IMR-90 (cell line): ENCODE measurements around the gene UNK. TPM values are rescaled to one million over a fixed set of nuclear protein-coding genes. Genes with fewer than 3 reads are reported as not detected.

ENCODE experiments used
- ATAC-seq: fragments of 200-7000 bp; cut with Tn5 transposase; 2 replicates; pipeline ENCODE4 v1.9.1; 2020; ENCODE audit warnings: low read depth, mild to moderate bottlenecking, moderate library complexity
- BruUV-seq: library from RNA; stranded (reverse); fragments of 400-500 nt; replicated peaks from 2 replicates; lab custom pipeline; 2021; lab: Mats Ljungman, UMichigan
- CTCF ChIA-PET: fragments of 300-600 bp; formaldehyde crosslinking; extraction: SDS; loops from one replicate; lab custom pipeline; 2021; ENCODE audit warnings: antibody characterized with exemption; lab: Yijun Ruan, JAX
- POLR2A ChIA-PET: fragments of 300-600 bp; sonication (Branson Sonifier 250); formaldehyde crosslinking; loops from one replicate; lab custom pipeline; 2022; ENCODE audit warnings: antibody characterized with exemption; ENCODE audit not compliant: unreplicated experiment; lab: Charles Lee
- DNase-seq: peaks from one replicate; pipeline ENCODE4 v3.0.0; 2013
- H2AFZ ChIP-seq: replicated peaks from 2 replicates; pipeline ENCODE3; 2013; ENCODE audit warnings: low read length, mild to moderate bottlenecking; ENCODE audit not compliant: poor library complexity
- H2AK5ac ChIP-seq: 2 replicates; pipeline ENCODE4 v1.6.1; 2013; ENCODE audit warnings: low read depth, low read length, inconsistent platforms
- H2AK9ac ChIP-seq: replicated peaks from 2 replicates; pipeline ENCODE3; 2013; ENCODE audit warnings: mild to moderate bottlenecking, low read depth, low read length, moderate library complexity; ENCODE audit not compliant: poor library complexity
- H2BK120ac ChIP-seq: 2 replicates; pipeline ENCODE4 v1.6.1; 2013; ENCODE audit warnings: low read depth, low read length, inconsistent platforms
- H2BK15ac ChIP-seq: 3 replicates; pipeline ENCODE4 v1.6.1; 2013; ENCODE audit warnings: low read depth, low read length, inconsistent platforms
- H2BK20ac ChIP-seq: 2 replicates; pipeline ENCODE4 v1.6.1; 2013; ENCODE audit warnings: low read depth, mild to moderate bottlenecking, inconsistent platforms, low read length, moderate library complexity
- H2BK5ac ChIP-seq: 2 replicates; pipeline ENCODE4 v1.6.1; 2013; ENCODE audit warnings: mild to moderate bottlenecking, low read depth, low read length, inconsistent platforms; ENCODE audit not compliant: poor library complexity, severe bottlenecking
- H3K14ac ChIP-seq: replicated peaks from 2 replicates; pipeline ENCODE4 v1.6.1; 2013; ENCODE audit warnings: low read depth, low read length, inconsistent platforms
- H3K18ac ChIP-seq: 2 replicates; pipeline ENCODE4 v1.6.1; 2013; ENCODE audit warnings: low read depth, low read length, control low read depth
- H3K23ac ChIP-seq: 2 replicates; pipeline ENCODE4 v1.6.1; 2013; ENCODE audit warnings: low read depth, low read length, inconsistent platforms
- H3K27ac ChIP-seq: 2 replicates; pipeline ENCODE4 v1.5.1; 2013; ENCODE audit warnings: mild to moderate bottlenecking, control low read depth, low read length; ENCODE audit not compliant: insufficient read depth
- H3K27me3 ChIP-seq: 2 replicates; pipeline ENCODE4 v1.6.1; 2013; ENCODE audit warnings: low read length; ENCODE audit not compliant: control insufficient read depth, insufficient read depth
- H3K36me3 ChIP-seq: 2 replicates; pipeline ENCODE4 v1.6.1; 2013; ENCODE audit warnings: low read length, mixed read lengths; ENCODE audit not compliant: control insufficient read depth, insufficient read depth
- H3K4ac ChIP-seq: 2 replicates; pipeline ENCODE4 v1.6.1; 2013; ENCODE audit warnings: low read depth, low read length, inconsistent platforms
- H3K4me1 ChIP-seq: 2 replicates; pipeline ENCODE4 v1.6.1; 2013; ENCODE audit warnings: low read length, mixed read lengths; ENCODE audit not compliant: control insufficient read depth, insufficient read depth
- H3K4me2 ChIP-seq: 2 replicates; pipeline ENCODE4 v1.6.1; 2013; ENCODE audit warnings: low read depth, mild to moderate bottlenecking, control low read depth, low read length, moderate library complexity
- H3K4me3 ChIP-seq: 2 replicates; pipeline ENCODE4 v1.5.1; 2013; ENCODE audit warnings: low read depth, mild to moderate bottlenecking, control low read depth, low read length, moderate library complexity; ENCODE audit not compliant: insufficient read depth
- H3K56ac ChIP-seq: 2 replicates; pipeline ENCODE4 v1.6.1; 2013; ENCODE audit warnings: low read length, inconsistent platforms; ENCODE audit not compliant: insufficient read depth; ENCODE audit errors: extremely low read depth
- H3K79me1 ChIP-seq, 2 experiments: 2 replicates each; pipeline ENCODE4 v1.6.1; 2013; ENCODE audit warnings: low read length in 2 of 2, inconsistent platforms in 1 of 2, low read depth in 1 of 2
- H3K9ac ChIP-seq: 2 replicates; pipeline ENCODE4 v1.6.1; 2013; ENCODE audit warnings: low read depth, low read length, control low read depth
- H3K9me1 ChIP-seq: 2 replicates; pipeline ENCODE4 v1.6.1; 2013; ENCODE audit warnings: low read length, inconsistent platforms; ENCODE audit not compliant: insufficient read depth
- H3K9me3 ChIP-seq: 2 replicates; pipeline ENCODE4 v1.6.1; 2013; ENCODE audit warnings: low read length; ENCODE audit not compliant: control insufficient read depth, insufficient read depth
- H4K20me1 ChIP-seq: 2 replicates; pipeline ENCODE4 v1.6.1; 2013; ENCODE audit warnings: low read length, inconsistent platforms; ENCODE audit not compliant: insufficient read depth
- H4K5ac ChIP-seq: 2 replicates; pipeline ENCODE4 v1.6.1; 2013; ENCODE audit warnings: mild to moderate bottlenecking, low read depth, low read length, control low read depth
- H4K8ac ChIP-seq, 2 experiments: 2 replicates each; pipeline ENCODE4 v1.6.1; 2013; ENCODE audit warnings: low read depth in 2 of 2, low read length in 2 of 2, control low read depth in 1 of 2, inconsistent platforms in 1 of 2
- H4K91ac ChIP-seq: 2 replicates; pipeline ENCODE4 v1.6.1; 2013; ENCODE audit warnings: low read depth, low read length, inconsistent platforms; ENCODE audit not compliant: insufficient read depth
- BHLHE40 ChIP-seq: fragments of 150-350 bp; IDR thresholded peaks from 2 replicates; pipeline ENCODE4 v1.6.1; 2016; ENCODE audit warnings: mild to moderate bottlenecking, low read depth, low read length
- CEBPB ChIP-seq: IDR thresholded peaks from 2 replicates; pipeline ENCODE4 v1.6.1; 2012; ENCODE audit warnings: low read depth, low read length, improper control_type of control experiment
- CTCF ChIP-seq: conservative IDR thresholded peaks from 2 replicates; pipeline ENCODE4 v1.5.1; 2012; ENCODE audit warnings: mild to moderate bottlenecking, low read depth, low read length, improper control_type of control experiment
- ELK1 ChIP-seq: fragments of 150-350 bp; IDR thresholded peaks from 2 replicates; pipeline ENCODE4 v1.6.1; 2016; ENCODE audit warnings: low read depth, mild to moderate bottlenecking, low read length, moderate library complexity, borderline replicate concordance
- MXI1 ChIP-seq: IDR thresholded peaks from 2 replicates; pipeline ENCODE4 v1.6.1; 2012; ENCODE audit warnings: low read depth, mild to moderate bottlenecking, low read length, moderate library complexity, borderline replicate concordance
- POLR2A ChIP-seq: IDR thresholded peaks from 2 replicates; pipeline ENCODE4 v1.6.1; 2012; ENCODE audit warnings: mild to moderate bottlenecking, low read depth, low read length
- RCOR1 ChIP-seq: IDR thresholded peaks from 2 replicates; pipeline ENCODE4 v1.6.1; 2012; ENCODE audit warnings: mild to moderate bottlenecking, low read length, improper control_type of control experiment; ENCODE audit not compliant: insufficient replicate concordance
- SMC3 ChIP-seq: fragments of 150-350 bp; IDR thresholded peaks from 2 replicates; pipeline ENCODE4 v1.6.1; 2016; ENCODE audit warnings: low read depth, mild to moderate bottlenecking, antibody characterized with exemption, low read length, moderate library complexity
- USF2 ChIP-seq: fragments of 150-350 bp; IDR thresholded peaks from 2 replicates; pipeline ENCODE4 v1.6.1; 2017; ENCODE audit warnings: mild to moderate bottlenecking, antibody characterized with exemption, low read length, low read depth
- WGBS, 2 experiments: methylation state at CpG; one replicate each; pipeline versions ENCODE4 v1.1.5 to v1.1.7; 2013; ENCODE audit warnings: missing lambda C conversion rate in 2 of 2; ENCODE audit not compliant: insufficient read length in 1 of 2; ENCODE audit errors: extremely low coverage in 2 of 2; 5-methylcytosine and 5-hydroxymethylcytosine counted together
- dilution Hi-C: fragments of 300-500 bp; cut with HindIII; formaldehyde crosslinking; loops from one replicate; pipeline ENCODE4 v1.14.3; 2018; ENCODE audit warnings: low sequenced_read_pairs; ENCODE audit not compliant: unreplicated experiment
- in situ Hi-C: fragments of 300-500 bp; cut with MboI; formaldehyde crosslinking; loops from 3 replicates; pipeline ENCODE4 v1.14.3; 2019; ENCODE audit warnings: low sequenced_read_pairs, inconsistent platforms, mixed read lengths
- intact Hi-C: fragments of 100-400 bp; cut with micrococcal nuclease; formaldehyde crosslinking; loops from 2 replicates; pipeline ENCODE4 v1.10.0; 2022
- polyA plus RNA-seq, 3 experiments: library from polyadenylated mRNA; depleted of rRNA; stranded (reverse); fragments of >200 nt; gene quantifications; 2 replicates each; pipeline ENCODE4 v1.2.3, GENCODE V29; 2012; ENCODE audit warnings: low replicate concordance in 1 of 3
- total RNA-seq: library from RNA; depleted of rRNA; stranded (reverse); fragments of >200 nt; gene quantifications from 2 replicates; pipeline ENCODE4 v1.2.3, GENCODE V29; 2012

The UNK gene
- total and polyA plus RNA-seq, 2 of the 4 experiments (the other 2 are of a cell fraction), result 15.4 to 17.3 TPM

GRCh38 chr17:75773121-75773807, 11.3 kb upstream of the UNK start:
- H3K9me1 ChIP-seq, result peaks cover 15% of the 10 kb centered on the region
- ChIA-PET POLR2A (interaction anchor here (0.6 kb wide), 3 partner anchors 8 to 113 kb away, joined by 3 to 6 read pairs (median 3); partner anchors contain the start of gene GALK1), CTCF (interaction anchor here (1.0 to 1.3 kb wide), 2 partner anchors 8 to 10 kb away, joined by 3 to 5 read pairs; partner anchors contain the start of gene GALK1)
- in situ Hi-C loops, result no loop called here
- no peak overlapping the region for H3K9ac ChIP-seq
- peaks cover 2% of the 10 kb centered on the region for H3K4me1 ChIP-seq
- no peak overlapping the region for H3K4ac ChIP-seq
- H2AK5ac ChIP-seq, result no peak overlapping the region
- H4K91ac ChIP-seq, result no peak overlapping the region
- H3K4me2 ChIP-seq, result no peak overlapping the region
- intact Hi-C loops, result no loop called here
- H3K23ac ChIP-seq, result no peak overlapping the region
- H3K79me1 ChIP-seq, result peaks cover 10 to 28% of the 10 kb centered on the region in 2 experiments
- dilution Hi-C loops, result no loop called here
- H2AK9ac ChIP-seq, result no peak overlapping the region
- H3K27ac ChIP-seq, result no peak overlapping the region
- no peak overlapping the region for H3K18ac ChIP-seq
- BruUV-seq, result no TSS peak
- no peak for ATAC-seq
- H3K9me3 ChIP-seq, result no peaks in the 10 kb centered on the region
- H3K36me3 ChIP-seq, result peaks cover 16% of the 10 kb centered on the region
- H2BK20ac ChIP-seq, result no peak overlapping the region
- no peak overlapping the region for H2BK5ac ChIP-seq
- no peak overlapping the region for H3K4me3 ChIP-seq
- 80% methylated on average over 1 of the region's 12 CpGs; no CpG with 5 or more reads in 1 of the 2 experiments for WGBS, 2 experiments
- H3K56ac ChIP-seq, result no peak overlapping the region
- TF ChIP-seq CEBPB (no peak), RCOR1 (no peak), BHLHE40 (no peak), POLR2A (no peak), SMC3 (no peak), MXI1 (no peak), USF2 (no peak), CTCF (no peak), ELK1 (no peak)
- no peak overlapping the region for H3K14ac ChIP-seq
- H2BK120ac ChIP-seq, result no peak overlapping the region
- H4K20me1 ChIP-seq, result peaks cover 42% of the 10 kb centered on the region
- no peak for DNase-seq
- no peak overlapping the region for H2BK15ac ChIP-seq
- H4K5ac ChIP-seq, result no peak overlapping the region
- no peak overlapping the region for H4K8ac ChIP-seq
- H3K27me3 ChIP-seq, result no peaks in the 10 kb centered on the region
- H2AFZ ChIP-seq, result peak overlapping the region; percentile 6
